AG04449 (cell line): Measurements from ENCODE around the gene CDHR3.

Experiments
- CTCF ChIA-PET: fragments of 350-600 bp; formaldehyde crosslinking; extraction: SDS; loops from one replicate; lab custom pipeline; 2021; ENCODE audit warnings: antibody characterized with exemption; lab: Yijun Ruan, JAX
- POLR2A ChIA-PET: fragments of 400-600, 350-600 bp; formaldehyde crosslinking; extraction: SDS; loops from one replicate; lab custom pipeline; 2020; ENCODE audit warnings: antibody characterized with exemption, inconsistent platforms; lab: Yijun Ruan, JAX
- DNase-seq: peaks from one replicate; pipeline ENCODE4 v3.0.0-alpha.2; 2010; ENCODE audit warnings: low read depth, low spot score
- H3K4me3 ChIP-seq: 2 replicates; pipeline ENCODE4 v1.5.1; 2011; ENCODE audit warnings: low read depth, mild to moderate bottlenecking, control low read depth, low read length
- CTCF ChIP-seq: IDR thresholded peaks from one replicate; pipeline ENCODE4 v1.5.1; 2011; ENCODE audit warnings: mild to moderate bottlenecking, moderate library complexity, low read length, control low read depth, inconsistent platforms; ENCODE audit not compliant: insufficient read depth; ENCODE audit errors: missing control alignments

The CDHR3 gene

GRCh38 chr7:106082087-106082854 lies 119.2 kb downstream of the CDHR3 start:
- CTCF ChIA-PET = interaction anchor here (2.0 kb wide), 1 partner anchor 11 kb away, joined by 4 read pairs; no protein-coding TSS in a partner anchor
- no peak overlapping the region for H3K4me3 ChIP-seq
- POLR2A ChIA-PET = no interaction called here
- TF ChIP-seq CTCF = no peak
- DNase-seq = no peak
